ENCODE results near the gene OGFOD1. TPM values are rescaled to one million over a fixed set of nuclear protein-coding genes. Genes with fewer than 3 reads are reported as not detected.

Gene OGFOD1
- total RNA-seq, 4 donors from 2014 or later: 28.4 to 75.3 (median 58.7) TPM

DNA sequence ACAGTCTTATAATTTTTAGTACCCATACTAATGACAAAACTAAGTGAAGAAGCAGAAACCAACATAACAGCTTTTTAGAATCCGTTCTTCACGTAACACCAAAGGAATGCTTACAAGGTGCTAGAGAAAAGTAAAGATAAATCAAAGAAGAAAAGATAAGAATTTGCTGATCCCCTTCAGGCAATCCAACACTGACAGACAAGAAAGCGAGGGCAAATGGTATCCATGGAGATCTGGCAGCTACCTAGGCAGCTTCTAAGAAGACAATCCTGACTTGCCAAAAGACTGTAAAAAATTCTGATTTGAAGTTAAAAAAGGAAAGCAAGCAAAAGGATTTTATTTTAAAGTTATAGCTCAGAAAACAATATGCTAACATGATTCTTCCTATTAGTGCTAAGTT is 53.8 kb downstream of the OGFOD1 start:
- H3K27ac ChIP-seq: no peak overlapping the region
- WGBS, 2 donors: 95% methylated on average over 3 of the region's 3 CpGs
- TF ChIP-seq POLR2A (IDR thresholded peaks at IDR 0.05): no peak
- TF ChIP-seq, protein P1, sequence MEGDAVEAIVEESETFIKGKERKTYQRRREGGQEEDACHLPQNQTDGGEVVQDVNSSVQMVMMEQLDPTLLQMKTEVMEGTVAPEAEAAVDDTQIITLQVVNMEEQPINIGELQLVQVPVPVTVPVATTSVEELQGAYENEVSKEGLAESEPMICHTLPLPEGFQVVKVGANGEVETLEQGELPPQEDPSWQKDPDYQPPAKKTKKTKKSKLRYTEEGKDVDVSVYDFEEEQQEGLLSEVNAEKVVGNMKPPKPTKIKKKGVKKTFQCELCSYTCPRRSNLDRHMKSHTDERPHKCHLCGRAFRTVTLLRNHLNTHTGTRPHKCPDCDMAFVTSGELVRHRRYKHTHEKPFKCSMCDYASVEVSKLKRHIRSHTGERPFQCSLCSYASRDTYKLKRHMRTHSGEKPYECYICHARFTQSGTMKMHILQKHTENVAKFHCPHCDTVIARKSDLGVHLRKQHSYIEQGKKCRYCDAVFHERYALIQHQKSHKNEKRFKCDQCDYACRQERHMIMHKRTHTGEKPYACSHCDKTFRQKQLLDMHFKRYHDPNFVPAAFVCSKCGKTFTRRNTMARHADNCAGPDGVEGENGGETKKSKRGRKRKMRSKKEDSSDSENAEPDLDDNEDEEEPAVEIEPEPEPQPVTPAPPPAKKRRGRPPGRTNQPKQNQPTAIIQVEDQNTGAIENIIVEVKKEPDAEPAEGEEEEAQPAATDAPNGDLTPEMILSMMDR (IDR thresholded peaks at IDR 0.05): no peak

DNA sequence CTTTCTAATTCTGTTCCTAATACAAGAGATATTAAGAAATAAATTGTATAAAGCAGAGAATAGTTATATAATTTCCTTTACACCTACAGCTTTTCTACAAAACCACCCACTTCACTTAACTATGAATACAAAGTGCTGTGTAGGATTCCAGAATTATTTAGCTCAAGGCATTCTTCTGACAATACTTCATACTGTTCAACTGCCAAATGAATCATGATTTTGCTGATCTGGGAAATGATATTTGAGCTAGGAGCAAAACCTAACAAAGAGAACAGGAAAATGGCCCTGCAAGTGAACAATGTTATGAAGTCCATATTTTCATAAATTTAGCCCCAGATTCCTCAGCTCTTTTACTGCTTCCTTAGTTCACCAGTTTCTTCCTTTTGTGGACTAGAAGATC is 55.6 kb downstream of the OGFOD1 start:
- Histone ChIP-seq H3K4me3 (replicated peaks in 1 of 3) (no peak overlapping the region), H3K9me3 (no peaks in the 10 kb centered on the region), H3K27ac (no peak overlapping the region), H3K36me3 (peaks cover 44 to 65% of the 10 kb centered on the region in 2 donors), H3K4me1 (no peaks in the 10 kb centered on the region), H3K27me3 (no peaks in the 10 kb centered on the region)
- intact Hi-C loops (cut with DNase I): no loop called here
- TF ChIP-seq POLR2A (IDR thresholded peaks at IDR 0.05): no peak
- TF ChIP-seq, protein P1 (IDR thresholded peaks at IDR 0.05): no peak
- DNase-seq: no peak

More for the DNA sequence above, 53.8 kb downstream of the OGFOD1 start:
- DNase-seq: no peak
- intact Hi-C loops (cut with DNase I): no loop called here
- no peaks in the 10 kb centered on the region for H3K27me3 ChIP-seq
- no peak overlapping the region for H3K4me3 ChIP-seq (replicated peaks in 1 of 3)
- no peaks in the 10 kb centered on the region for H3K9me3 ChIP-seq
- H3K36me3 ChIP-seq: peaks cover 59 to 75% of the 10 kb centered on the region in 2 donors
- H3K4me1 ChIP-seq: no peaks in the 10 kb centered on the region

DNA sequence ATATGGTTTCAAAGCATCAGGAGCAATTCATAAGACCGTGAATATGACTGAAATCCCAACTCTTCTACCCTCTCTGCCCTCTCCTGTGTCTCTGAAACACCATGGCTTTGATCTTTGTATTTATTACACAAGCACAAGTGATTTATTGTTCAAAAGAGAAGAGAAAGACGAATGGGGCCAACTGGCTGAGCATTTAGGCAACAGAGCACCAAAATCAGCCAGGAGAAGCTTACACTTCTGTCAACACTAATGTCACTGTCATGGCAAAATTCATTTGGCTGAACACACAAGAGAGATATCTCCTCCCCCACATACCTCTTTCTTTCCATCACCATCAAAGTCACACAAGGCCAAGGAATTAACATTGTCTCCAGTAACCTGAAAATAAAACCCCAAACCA is 59.2 kb downstream of the OGFOD1 start:
- no peak overlapping the region for H3K4me3 ChIP-seq (replicated peaks in 1 of 3)
- intact Hi-C loops (cut with DNase I): loop anchor here (10.0 kb wide), 1 partner anchor 94 kb away; the partner anchor contains the start of gene MT2A
- DNase-seq: no peak
- peaks cover 0 to 9% of the 10 kb centered on the region in 2 donors for H3K4me1 ChIP-seq
- no peak overlapping the region for H3K27ac ChIP-seq
- 93 to 94% methylated on average over 2 of the region's 2 CpGs for WGBS, 2 donors
- TF ChIP-seq POLR2A (IDR thresholded peaks at IDR 0.05): no peak
- TF ChIP-seq, protein P1 (IDR thresholded peaks at IDR 0.05): no peak
- no peaks in the 10 kb centered on the region for H3K27me3 ChIP-seq
- H3K36me3 ChIP-seq: peaks cover 29 to 47% of the 10 kb centered on the region in 2 donors
- no peaks in the 10 kb centered on the region for H3K9me3 ChIP-seq

DNA sequence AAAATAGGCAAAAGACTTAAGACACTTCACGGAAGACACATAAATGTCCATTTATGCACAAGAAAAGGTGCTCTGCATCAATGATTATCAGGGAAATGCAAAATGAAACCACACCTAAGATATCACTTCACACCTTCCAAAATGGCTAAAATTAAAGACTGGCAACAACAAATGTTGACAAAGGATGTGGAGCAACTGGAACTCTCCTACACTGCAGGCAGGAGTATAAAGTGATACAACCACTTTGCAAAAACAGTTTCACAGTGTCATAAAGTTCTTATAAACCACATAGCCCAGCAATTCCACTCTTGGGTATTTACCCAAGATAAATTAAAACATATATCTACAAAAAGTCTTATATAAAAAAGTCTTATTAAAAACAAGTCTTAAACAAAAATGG is 60.7 kb downstream of the OGFOD1 start:
- peaks cover 25 to 39% of the 10 kb centered on the region in 2 donors for H3K36me3 ChIP-seq
- intact Hi-C loops (cut with DNase I): loop anchor here (10.0 kb wide), 1 partner anchor 93 kb away; the partner anchor contains the start of gene MT2A
- peaks cover 0 to 10% of the 10 kb centered on the region in 2 donors for H3K4me1 ChIP-seq
- H3K4me3 ChIP-seq (replicated peaks in 1 of 3): no peak overlapping the region
- no peak overlapping the region for H3K27ac ChIP-seq
- 94 to 96% methylated on average over 1 of the region's 1 CpG for WGBS, 2 donors
- no peaks in the 10 kb centered on the region for H3K27me3 ChIP-seq
- DNase-seq: no peak
- TF ChIP-seq, protein P1 (IDR thresholded peaks at IDR 0.05): no peak
- TF ChIP-seq POLR2A (IDR thresholded peaks at IDR 0.05): no peak
- no peaks in the 10 kb centered on the region for H3K9me3 ChIP-seq

DNA sequence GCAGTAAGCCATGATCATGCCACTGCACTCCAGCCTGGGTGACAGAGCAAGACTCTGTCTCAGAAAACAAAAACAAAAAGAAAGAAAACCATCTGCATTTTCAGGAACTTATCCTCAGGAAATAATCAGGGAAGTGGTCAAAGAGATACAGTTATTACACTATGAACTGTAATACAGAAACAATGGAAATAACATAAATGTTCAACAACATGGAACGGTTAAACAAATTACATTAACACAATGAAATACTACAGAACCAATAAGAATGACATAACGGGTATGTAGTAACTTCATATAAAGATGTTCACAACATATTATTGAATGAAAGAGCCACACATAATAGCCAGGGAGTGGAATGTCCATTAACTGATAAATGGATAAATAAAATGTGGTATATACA is 61.7 kb downstream of the OGFOD1 start:
- TF ChIP-seq POLR2A (IDR thresholded peaks at IDR 0.05): no peak
- TF ChIP-seq, protein P1 (IDR thresholded peaks at IDR 0.05): no peak
- 93 to 94% methylated on average over 2 of the region's 2 CpGs for WGBS, 2 donors
- intact Hi-C loops (cut with DNase I): loop anchor here (10.0 kb wide), 1 partner anchor 92 kb away; the partner anchor contains the start of gene MT2A

More for the DNA sequence above, 61.7 kb downstream of the OGFOD1 start:
- Histone ChIP-seq H3K4me3 (replicated peaks in 1 of 3) (no peak overlapping the region), H3K36me3 (peaks cover 16 to 28% of the 10 kb centered on the region in 2 donors), H3K4me1 (peaks cover 4 to 20% of the 10 kb centered on the region in 2 donors), H3K27ac (no peak overlapping the region), H3K9me3 (no peaks in the 10 kb centered on the region), H3K27me3 (no peaks in the 10 kb centered on the region)
- DNase-seq: no peak
